NCI-H82 treated with DMSO at 0.1 percent for 48 hours (cell line): ENCODE measurements around the gene RPL35A.
A peak's percentile ranks its signal among the peaks of the same experiment; 100 is the strongest.
"Not testable (repeated sequence)": the region's sequence is repeated elsewhere in the genome, so short reads cannot be mapped to it uniquely, and the experiment has no call there.

ENCODE experiments used
- DNase-seq: peaks from one replicate; lab custom pipeline; 2025; ENCODE audit not compliant: unreplicated experiment; lab: John Stamatoyannopoulos, UW

The RPL35A gene

DNA sequence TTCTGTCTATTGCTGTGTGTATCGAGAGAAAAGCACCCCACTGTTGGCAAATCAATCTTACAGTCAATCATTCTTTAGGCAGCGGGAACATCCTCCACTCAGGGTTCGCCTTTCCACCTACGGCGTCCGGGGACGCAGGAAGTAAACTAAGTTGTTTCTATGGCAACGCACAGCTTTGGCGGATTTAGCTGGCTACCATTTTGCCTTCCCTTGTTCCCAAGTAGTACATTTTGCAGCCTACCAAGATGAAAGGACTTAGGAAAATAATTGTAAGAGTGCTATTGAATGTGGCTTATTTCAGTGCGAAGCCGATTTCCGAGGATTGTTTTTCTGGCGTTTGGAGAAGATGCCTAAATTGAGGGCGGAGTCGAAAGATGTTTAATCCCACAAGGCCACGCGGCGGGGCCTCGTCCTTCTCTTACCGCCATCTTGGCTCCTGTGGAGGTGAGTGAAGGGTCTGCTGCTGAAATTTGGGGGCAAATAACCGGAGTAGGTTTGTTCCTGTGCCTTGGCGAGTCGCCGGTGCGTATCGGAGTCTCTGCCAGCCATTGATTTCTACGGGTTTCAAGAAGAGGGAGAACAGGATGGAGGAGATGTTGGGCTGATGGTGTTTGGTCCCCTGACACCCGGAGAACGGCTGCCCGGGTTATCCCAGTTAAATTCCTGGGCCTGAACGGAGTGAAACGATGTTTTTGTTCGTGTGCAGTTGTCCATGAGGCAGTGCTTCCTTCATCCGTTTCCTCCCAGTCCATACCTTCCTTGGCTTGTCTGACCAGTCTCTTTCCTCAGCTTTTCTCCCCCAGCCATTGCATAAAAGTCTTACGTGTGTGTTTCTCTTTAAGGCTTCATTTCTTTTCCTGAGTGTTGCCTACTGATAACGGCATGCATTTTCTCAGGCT lies at the start of gene RPL35A:
TSS of gene RPL35A (plus strand) at position 413 of the 899 bp plus-strand sequence. CDS start 778 bp downstream, outside the sequence.
- peak; percentile 98 for DNase-seq

- no peak for DNase-seq
Observed at GRCh38 chr3:197901626-197902025, 48.4 kb upstream of the RPL35A start.

DNA sequence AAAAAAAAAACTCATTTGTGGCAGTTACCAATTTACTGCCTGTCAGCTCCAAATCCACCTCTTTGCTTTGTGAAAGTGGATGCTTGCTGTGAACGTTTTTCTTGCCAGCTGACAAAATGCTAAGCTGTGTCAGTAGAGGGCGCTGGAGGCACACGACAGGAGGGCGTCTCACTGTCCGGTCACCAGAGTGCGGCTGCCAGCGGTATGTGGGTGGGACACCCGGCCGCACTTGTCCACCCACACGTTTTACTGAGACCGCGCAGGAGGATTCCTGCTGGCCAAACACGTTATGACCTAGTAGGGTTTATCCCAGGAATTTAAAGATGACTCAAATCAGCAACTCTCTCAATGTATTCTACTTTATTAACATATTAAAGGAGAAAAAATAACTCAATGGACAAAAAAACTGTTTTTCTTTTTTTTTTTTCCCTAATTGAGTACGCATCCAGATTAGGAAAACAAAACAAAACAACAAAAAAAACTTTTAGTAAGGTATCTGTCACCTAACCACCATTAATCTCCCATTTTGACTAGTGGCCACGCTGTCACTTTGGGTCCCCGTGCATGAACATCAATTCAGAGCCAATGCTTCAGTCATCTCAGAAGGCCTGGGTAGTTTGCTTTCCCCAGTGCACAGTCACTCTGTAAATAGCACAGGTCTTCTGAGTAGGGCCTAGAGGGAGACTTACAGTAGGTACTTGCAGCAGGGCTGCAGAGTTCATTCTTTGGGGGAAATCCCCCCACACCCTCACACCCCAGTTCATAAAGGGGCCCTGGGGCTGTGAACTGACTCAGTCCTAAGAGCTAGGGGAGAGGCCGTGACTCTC lies 43.8 kb upstream of the RPL35A start:
- DNase-seq: peak; percentile 63

GRCh38 chr3:197906850-197907187 lies 43.2 kb upstream of the RPL35A start:
- DNase-seq: no peak

DNA sequence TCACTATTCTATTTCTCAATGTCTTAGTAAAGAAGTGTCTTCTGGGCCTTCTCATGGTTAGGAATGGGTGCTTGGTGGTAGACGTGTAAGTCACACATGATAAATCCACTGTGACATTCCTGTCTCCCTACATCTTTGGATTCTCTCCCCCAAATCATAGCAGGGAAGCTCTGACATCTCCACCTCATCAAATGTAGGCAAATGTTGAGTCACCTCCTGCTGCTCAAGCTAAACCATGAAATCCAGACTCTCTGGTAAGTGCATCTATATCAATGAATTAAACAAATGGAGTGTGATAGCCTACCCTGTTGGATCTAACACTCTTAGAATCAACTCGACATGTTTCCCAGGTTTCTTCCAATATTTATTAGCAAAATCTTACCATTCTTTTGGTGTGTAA lies 42.8 kb upstream of the RPL35A start:
- no peak for DNase-seq

DNA sequence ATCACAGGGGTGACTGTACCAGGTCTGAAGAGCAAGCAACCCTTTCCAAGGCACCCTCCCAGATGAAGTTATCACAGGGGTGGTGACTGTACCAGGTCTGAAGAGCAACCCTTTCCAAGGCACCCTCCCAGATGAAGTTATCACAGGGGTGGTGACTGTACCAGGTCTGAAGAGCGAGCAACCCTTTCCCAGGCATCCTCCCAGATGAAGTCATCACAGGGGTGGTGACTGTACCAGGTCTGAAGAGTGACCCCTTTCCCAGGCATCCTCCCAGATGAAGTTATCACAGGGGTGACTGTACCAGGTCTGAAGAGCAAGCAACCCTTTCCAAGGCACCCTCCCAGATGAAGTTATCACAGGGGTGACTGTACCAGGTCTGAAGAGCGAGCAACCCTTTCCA lies 41.4 kb upstream of the RPL35A start:
- DNase-seq: not testable (repeated sequence)

- no peak for DNase-seq
Observed at GRCh38 chr3:197908957-197909701, 40.9 kb upstream of the RPL35A start.

GRCh38 chr3:197912741-197913476 lies 37.1 kb upstream of the RPL35A start:
- DNase-seq: no peak

DNA sequence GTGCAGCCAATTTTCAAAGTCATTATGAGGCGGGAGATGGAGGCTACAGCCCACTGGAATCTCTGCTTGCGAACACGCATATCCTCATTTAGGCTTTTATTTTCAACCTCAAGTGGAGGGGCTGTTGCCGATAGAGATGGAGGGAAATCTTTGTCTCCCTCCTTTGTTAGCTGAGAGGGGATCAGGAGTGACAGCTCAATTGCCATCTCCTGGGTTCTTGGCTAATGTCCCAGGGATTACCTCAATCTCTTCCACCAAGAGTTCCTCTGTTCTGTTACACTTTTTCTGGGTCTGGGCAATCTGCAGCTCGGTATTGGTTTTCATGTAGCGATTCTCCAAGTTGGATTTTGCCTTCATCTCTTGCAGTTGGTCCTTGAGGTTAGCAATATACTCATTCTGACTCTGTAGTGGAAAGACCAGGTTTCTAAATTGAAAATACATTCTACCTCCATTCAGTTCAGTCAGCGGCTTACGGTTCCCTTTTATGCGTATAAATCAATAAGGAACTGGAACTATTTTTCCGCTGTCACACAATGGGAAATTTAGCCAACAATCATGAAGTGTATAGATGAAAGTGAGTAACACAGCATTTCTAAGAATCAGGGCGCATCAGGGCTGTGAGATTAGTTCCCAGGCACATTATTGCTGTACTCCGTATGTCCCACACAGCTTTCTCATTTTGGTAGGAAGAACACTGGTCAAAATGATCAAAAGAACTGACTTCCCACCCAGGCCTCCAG lies 36.2 kb upstream of the RPL35A start:
- no peak for DNase-seq

DNA sequence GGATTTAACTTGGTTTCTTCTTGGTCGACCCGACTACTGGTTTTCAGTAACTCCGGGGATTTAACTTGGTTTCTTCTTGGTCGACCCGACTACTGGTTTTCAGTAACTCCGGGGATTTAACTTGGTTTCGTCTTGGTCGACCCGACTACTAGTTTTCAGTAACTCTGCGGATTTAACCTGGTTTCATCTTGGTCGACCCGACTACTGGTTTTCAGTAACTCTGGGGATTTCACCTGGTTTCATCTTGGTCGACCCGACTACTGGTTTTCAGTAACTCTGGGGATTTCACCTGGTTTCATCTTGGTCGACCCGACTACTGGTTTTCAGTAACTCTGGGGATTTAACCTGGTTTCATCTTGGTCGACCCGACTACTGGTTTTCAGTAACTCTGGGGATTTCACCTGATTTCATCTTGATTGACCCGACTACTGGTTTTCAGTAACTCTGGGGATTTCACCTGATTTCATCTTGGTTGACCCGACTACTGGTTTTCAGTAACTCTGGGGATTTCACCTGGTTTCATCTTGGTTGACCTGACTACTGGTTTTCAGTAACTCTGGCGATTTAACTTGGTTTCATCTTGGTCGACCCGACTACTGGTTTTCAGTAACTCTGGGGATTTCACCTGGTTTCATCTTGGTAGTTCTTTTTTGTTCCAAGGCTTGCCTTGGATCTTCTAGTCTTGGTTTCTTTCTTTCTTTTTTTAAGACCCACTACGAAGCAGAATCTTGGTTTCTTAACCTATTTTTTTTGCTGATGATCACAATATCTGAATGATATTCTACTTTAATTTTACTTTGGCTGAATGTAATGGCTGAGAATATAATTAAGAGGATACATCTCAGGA lies 28.3 kb upstream of the RPL35A start:
- DNase-seq: not testable (repeated sequence)

DNA sequence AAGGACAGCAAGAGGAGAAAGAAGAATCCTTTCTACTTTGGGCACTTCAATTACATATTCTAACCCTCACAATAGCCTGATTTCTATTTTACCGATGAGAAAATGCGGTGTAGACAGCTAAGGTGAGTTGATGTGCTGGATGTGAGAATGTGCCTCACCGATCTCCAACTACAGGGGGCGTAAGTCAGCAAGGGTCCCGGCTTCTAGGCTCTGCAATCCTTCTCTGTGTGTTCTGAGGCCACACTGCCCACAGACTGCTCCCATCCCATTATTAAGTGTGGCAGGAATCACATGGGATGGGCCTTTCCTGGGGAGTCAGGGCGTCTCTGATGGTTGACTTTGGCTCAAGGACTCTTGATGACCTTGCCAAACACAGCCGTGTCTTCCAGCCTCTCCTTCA lies 23.6 kb upstream of the RPL35A start:
- no peak for DNase-seq

GRCh38 chr3:197927578-197927977 lies 22.4 kb upstream of the RPL35A start:
- not testable (repeated sequence) for DNase-seq

DNA sequence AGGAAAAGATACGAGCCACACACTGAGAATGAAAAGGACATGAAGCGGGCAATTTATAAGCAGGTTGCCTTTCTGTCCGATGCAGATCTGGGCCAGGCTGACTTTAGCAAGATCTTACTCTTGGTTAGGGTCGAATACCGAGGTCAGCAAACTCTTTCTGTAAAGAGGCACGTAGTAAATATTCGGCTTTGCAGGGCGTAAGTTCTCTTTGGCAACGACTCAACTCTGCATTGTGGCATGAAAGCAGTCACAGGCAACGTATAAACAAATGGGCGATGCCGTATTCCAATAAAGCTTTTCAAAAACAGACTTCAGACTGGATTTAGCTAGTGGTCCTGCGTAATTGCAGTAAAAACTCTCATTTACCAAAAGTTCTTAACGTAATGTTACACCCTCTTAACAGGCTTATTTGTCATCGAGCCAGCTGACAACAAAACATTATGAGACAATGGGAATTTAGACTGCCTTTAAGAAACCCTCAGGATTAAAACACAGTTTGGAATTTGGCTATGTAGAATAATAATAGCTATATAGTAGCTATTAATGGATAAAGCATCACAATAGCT lies 13.1 kb upstream of the RPL35A start:
- no peak for DNase-seq

DNA sequence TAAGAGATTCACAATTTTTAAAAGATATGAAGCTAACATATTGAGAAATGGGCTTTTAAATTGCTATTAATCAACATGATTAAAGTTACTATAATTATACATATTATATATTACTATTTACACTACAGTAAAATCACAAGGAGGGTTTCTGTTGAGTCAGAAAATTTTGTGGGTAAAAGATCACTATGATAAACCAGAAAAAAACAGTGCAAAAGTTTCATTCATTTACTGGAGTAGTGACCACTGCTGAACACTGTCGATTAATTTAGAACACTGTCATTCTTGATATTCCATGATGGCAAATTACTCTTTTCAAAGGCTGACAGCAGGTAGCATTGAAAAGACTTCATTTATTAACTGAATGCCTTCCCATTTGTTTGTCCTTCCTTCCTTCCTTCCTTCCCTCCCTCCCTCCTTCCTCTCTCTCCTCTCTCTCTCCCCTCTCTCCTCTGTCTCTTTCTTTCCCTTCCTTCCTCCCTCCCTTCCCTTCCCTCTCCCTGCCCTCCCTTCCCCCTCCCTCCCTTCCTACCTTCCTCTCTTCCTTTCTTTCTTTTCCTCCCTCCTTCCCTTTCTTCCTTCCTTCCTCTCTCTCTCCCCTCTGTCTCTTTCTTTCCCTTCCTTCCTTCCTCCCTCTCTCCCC lies 9.1 kb upstream of the RPL35A start:
- DNase-seq: no peak

GRCh38 chr3:197942956-197943556 lies 6.9 kb upstream of the RPL35A start:
- DNase-seq: peak; percentile 50

DNA sequence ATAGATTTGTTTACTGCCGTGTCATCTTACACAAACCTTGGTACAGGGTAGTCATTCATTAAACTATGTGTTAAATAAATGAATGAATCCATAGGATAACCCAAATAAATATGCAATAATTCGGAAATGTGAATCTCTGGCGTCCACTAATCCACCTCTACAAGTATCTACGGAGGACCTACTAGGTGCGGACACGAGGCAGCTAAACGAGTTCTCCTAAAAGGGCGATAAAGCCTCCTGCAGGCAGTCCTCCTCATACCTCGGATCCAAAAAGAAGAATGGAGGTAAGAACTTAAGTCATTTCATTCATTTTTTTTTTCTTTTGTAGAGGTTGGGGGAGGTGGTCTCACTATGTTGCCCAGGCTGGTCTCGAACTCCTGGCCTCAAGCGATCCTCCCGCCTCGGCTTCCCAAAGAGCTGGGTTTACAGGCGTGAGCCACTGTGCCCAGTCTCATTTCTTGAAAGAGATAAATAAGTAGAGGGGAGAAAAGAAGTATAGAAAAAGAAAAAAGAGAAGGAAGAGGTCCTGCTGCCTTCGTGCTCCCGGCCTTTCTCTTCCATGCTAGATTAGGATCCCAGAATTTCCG lies 706 bp upstream of the RPL35A start:
- DNase-seq: no peak

- no peak for DNase-seq
Observed at GRCh38 chr3:197950677-197951061, 679 bp downstream of the RPL35A start.
